GM19238 (cell line): ENCODE data around the gene MEGF8.
A peak's percentile ranks its signal among the peaks of the same experiment; 100 is the strongest.

Source experiments
- DNase-seq: peaks from one replicate; pipeline ENCODE4 v3.0.0; 2011; ENCODE audit warnings: low spot score; ENCODE audit not compliant: insufficient read length

MEGF8 gene

DNA sequence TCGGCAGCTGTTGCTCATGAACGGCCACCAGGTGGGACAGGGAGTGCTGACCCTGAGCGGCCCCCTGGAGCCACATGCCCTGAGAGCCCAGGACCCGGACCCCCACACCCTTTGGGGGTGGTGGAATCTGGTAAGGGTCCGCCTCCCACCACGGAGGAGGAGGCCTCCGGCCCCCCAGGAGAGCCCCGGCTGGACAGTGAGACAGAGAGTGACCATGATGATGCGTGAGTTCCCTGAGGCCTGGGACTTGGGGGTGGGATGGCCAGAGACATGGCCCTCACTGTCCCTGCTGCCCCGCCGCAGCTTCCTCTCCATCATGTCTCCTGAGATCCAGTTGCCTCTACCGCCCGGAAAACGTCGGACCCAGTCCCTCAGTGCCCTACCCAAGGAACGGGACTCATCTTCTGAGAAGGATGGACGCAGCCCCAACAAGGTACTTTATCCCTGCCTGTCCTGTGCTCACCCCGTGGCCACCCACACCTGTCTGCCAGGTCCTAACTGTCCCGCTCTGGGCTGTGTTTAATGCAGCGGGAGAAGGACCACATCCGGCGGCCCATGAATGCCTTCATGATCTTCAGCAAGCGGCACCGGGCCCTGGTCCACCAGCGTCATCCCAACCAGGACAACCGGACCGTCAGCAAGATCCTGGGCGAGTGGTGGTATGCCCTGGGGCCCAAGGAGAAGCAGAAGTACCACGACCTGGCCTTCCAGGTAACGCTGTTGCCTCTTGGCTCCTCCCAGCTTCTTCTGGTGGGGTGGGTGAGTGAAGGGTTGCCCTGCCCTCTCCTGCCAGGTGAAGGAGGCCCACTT, 38.2 kb upstream of the MEGF8 start:
- no peak for DNase-seq

DNA sequence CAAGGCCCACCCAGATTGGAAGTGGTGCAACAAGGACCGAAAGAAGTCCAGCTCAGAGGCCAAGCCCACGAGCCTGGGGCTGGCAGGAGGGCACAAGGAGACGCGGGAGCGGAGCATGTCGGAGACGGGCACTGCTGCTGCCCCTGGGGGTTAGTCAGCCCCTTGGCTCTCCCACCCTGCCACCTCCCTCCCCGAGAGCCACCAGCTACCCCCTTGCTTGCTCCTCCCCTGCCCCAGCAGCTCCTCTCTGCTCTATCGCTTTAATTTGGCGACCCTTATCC, 37.7 kb upstream of the MEGF8 start:
- DNase-seq: no peak

DNA sequence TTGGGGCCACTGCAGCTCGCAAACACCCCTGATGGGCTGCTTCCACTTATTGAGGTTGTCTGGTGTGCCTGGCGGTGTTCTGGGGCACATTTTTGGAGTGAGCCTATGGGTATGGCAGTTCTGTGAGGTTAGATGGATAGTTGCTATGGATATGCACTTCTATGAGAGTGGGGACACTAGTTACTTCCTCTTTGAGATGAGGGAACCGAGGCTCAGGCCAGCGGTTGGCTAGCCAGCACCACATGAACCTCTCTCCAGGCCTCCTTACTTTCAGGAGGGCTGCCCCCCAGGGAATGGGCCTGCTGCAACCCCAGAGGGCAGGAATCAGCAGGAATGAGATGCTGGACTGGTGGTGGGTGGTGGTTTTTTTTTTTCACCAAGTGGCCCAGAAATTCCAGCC, 37.0 kb upstream of the MEGF8 start:
- DNase-seq: no peak

DNA sequence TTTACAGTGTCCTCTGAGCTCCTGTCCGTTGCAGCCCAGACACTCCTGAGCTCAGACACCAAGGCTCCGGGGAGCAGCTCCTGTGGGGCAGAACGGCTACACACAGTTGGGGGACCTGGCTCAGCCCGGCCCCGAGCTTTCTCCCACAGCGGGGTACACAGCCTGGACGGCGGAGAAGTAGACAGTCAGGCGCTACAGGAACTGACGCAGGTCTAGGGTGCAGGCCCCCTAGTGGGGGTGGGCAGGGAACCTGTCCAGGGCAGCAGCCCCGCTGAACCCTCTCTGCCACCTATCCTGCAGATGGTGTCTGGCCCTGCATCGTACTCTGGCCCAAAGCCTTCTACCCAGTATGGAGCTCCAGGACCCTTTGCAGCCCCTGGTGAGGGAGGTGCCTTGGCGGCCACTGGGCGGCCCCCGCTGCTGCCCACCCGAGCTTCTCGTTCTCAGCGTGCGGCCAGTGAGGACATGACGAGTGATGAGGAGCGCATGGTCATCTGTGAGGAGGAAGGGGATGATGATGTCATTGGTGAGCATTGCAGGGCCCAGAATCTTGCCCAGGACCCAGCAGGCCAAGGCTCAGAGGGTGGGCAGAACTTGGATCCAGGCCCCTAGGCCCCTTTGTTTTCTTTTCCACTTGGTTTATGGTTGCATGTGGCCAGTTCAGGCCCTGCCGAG, 36.4 kb upstream of the MEGF8 start:
- DNase-seq: no peak

DNA sequence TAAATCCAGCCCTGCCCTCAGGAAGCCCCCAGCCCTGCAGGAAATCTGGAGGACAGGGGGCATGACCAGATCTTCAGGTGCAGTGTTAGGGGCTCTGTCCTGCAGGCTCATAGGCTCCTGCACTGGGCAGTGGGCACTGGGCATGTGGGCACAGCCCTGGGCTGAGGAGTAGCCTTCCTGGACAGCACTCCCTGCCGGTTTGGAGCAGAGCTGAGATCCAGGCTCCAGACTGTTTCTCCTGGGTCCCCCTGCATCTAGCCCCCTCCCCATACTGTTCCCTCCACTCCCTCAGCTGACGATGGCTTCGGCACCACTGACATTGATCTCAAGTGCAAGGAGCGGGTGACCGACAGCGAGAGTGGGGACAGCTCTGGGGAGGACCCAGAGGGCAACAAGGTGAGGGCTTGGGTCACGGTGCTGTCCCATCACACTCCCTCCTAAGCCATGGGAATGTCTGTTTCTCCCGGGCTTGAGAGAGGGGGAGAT, 35.8 kb upstream of the MEGF8 start:
- DNase-seq: no peak

DNA sequence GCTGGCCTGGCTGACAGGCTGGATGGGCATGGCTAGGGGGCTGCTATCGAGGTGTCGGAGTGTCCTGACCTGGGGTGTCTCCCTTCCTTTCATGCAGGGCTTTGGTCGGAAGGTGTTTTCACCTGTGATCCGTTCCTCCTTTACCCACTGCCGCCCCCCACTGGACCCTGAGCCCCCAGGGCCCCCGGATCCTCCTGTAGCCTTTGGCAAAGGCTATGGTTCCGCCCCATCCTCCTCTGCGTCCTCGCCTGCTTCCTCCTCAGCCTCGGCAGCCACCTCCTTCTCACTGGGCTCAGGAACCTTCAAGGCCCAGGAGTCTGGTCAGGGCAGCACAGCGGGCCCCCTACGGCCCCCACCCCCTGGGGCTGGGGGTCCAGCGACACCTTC, 35.3 kb upstream of the MEGF8 start:
- no peak for DNase-seq

DNA sequence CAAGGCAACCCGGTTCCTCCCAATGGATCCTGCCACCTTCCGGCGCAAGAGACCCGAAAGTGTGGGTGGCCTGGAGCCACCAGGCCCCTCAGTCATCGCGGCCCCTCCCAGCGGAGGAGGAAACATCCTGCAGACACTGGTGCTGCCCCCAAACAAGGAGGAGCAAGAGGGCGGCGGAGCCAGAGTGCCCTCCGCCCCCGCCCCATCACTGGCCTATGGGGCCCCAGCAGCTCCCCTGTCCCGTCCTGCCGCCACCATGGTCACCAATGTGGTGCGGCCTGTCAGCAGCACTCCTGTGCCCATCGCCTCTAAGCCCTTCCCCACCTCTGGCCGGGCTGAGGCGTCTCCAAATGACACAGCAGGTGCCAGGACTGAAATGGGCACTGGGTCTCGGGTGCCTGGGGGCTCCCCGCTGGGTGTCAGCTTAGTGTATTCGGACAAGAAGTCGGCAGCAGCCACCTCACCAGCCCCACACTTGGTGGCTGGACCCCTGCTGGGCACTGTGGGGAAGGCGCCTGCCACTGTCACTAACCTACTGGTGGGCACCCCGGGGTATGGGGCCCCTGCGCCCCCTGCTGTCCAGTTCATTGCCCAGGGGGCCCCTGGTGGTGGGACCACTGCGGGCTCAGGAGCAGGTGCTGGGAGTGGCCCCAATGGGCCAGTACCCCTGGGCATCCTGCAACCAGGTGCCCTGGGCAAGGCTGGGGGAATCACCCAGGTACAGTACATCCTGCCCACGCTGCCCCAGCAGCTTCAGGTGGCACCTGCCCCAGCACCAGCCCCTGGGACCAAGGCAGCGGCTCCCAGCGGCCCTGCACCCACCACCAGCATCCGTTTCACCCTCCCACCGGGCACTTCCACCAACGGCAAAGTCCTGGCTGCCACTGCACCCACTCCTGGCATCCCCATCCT, 34.7 kb upstream of the MEGF8 start:
- DNase-seq: peak; percentile 56

DNA sequence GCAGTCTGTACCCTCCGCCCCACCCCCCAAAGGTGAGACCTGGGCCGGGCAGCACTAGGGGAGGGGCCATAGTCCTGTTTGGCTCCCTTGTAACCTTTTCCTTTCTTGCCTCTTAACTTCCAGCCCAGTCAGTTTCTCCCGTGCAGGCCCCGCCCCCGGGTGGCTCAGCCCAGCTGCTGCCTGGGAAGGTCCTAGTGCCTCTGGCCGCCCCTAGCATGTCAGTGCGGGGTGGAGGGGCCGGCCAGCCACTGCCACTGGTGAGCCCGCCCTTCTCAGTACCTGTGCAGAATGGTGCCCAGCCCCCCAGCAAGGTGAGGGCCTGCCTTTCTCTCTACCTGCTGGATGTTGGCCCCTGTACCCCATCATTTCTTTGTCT, 34.0 kb upstream of the MEGF8 start:
- no peak for DNase-seq

DNA sequence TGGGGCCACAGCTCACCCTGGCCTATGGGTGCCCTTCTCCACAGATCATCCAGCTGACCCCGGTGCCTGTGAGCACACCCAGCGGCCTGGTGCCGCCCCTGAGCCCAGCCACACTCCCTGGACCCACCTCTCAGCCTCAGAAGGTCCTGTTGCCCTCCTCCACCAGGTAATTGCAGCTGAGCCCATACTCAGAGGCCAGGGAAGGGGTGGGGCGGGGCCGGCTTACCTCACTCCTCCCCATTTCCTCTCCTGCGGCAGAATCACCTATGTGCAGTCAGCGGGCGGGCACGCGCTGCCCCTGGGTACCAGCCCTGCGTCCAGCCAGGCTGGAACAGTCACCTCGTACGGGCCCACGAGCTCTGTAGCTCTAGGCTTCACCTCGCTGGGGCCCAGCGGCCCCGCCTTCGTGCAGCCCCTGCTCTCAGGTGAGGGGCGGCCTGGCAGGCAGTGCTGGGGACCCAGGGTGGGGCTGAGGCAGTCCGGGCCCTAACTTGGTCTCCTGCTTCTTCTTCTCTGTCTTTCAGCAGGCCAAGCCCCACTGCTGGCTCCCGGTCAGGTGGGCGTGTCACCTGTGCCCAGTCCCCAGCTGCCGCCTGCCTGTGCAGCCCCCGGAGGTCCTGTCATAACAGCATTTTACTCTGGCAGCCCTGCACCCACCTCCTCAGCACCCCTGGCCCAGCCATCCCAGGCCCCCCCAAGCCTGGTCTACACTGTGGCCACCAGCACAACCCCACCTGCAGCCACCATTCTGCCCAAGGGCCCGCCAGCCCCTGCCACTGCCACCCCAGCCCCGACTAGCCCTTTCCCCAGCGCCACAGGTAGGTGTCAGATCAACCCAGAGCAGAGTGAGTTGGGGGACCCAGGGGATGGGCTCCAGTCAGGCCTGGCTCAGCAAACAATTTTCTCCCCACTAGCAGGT, 33.1 kb upstream of the MEGF8 start:
- DNase-seq: no peak

DNA sequence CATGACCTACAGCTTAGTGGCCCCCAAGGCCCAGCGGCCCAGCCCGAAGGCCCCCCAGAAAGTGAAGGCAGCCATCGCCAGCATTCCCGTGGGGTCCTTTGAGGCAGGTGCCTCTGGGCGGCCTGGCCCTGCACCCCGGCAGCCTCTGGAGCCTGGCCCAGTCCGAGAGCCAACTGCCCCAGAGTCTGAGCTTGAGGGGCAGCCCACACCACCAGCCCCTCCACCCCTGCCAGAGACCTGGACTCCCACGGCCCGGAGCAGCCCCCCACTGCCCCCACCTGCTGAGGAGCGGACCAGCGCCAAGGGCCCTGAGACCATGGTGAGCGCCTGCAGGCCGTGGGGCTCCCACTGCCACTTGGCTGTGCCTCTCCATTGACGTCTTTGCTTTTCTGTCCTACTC, 32.5 kb upstream of the MEGF8 start:
- DNase-seq: no peak

DNA sequence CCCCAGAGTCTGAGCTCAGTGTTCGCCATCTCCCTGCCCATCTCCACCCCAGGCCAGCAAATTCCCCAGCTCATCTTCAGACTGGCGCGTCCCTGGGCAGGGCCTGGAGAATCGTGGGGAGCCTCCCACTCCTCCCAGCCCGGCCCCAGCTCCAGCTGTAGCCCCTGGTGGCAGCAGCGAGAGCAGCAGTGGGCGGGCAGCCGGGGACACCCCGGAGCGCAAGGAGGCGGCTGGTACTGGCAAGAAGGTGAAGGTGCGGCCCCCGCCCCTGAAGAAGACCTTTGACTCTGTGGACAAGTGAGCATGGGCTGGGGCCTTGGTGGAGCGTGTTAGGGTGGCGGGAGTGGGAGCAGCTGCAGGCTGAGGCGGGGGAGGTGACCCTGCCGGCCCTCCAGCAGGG, 31.9 kb upstream of the MEGF8 start:
- DNase-seq: no peak

DNA sequence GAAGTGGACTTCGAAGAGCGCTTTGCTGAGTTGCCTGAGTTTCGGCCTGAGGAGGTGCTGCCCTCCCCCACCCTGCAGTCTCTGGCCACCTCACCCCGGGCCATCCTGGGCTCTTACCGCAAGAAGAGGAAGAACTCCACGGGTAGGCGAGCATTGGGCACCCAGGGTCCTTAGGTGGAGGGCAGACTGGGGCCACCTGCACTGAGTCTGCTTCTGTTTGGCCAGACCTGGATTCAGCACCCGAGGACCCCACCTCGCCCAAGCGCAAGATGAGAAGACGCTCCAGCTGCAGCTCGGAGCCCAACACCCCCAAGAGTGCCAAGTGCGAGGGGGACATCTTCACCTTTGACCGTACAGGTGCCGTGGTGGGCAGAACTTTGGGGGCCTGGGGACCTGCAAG, 31.5 kb upstream of the MEGF8 start:
- DNase-seq: no peak

DNA sequence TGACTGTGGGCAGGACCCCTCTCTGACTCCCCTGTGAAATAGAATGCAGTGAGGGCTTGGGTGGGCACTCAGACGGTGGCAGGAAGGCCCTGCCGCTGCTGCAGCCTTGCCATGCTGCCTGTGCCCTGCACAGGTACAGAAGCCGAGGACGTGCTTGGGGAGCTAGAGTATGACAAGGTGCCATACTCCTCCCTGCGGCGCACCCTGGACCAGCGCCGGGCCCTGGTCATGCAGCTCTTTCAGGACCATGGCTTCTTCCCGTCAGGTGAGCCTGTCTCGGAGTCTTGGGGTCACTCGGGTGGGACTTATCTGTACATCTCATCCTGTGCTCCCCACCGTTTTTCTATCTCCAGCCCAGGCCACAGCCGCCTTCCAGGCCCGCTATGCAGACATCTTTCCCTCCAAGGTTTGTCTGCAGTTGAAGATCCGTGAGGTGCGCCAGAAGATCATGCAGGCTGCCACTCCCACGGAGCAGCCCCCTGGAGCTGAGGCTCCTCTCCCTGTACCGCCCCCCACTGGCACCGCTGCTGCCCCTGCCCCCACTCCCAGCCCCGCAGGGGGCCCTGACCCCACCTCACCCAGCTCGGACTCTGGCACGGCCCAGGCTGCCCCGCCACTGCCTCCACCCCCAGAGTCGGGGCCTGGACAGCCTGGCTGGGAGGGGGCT, 30.8 kb upstream of the MEGF8 start:
- no peak for DNase-seq

DNA sequence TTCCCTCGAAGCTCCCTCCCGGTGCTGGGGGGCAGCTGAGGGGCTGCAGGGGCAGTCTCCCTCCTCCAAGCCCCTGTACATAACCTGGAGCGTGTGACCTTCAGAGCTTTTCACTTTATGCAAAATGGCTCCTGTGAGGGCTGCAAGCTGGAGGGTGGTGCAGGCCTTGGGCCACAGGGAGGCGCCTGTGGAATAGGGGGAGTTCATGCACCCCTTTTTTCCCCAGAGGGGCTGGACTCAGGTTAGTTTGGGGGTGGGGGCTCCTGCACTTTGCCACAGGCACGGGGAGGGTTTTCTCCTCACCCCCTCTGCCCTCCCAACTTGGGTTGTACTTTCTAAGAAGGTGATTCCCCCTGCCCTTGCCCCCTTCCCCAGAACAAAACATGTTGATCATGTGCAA, 30.1 kb upstream of the MEGF8 start:
- no peak for DNase-seq

DNA sequence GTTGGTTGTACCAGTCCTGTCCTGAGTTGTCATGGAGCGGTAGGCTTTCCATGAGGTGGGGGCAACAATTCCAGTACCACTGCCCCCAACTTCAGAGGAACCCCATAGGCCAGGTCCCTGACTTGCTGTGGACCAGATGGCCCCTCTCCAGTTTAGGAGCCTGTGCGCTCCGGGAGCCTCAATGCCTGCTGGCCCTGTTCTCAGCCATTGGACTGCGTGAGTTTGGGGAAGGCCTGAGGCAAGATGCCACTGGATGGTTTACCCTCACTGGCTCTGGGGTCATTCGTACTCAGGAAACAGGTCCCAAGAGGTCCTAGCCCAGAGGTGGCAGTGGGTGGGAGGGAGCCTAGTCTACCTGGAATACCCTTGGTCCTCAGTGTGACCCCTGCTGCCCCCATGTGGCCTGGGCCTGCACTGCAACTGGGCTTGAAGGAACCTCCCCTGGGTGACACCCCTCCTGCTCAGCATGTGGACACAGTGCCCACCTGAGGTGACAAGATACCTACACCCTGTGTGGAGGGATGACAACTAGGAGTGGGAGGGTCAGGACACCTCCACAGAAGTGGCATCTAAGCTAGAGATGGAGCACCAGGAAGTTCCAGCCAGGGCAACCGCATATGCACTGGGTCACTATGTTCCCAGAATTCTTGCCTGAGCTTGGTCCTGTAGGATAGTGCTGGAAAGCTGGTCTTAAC, 29.5 kb upstream of the MEGF8 start:
- DNase-seq: peak; percentile 85

DNA sequence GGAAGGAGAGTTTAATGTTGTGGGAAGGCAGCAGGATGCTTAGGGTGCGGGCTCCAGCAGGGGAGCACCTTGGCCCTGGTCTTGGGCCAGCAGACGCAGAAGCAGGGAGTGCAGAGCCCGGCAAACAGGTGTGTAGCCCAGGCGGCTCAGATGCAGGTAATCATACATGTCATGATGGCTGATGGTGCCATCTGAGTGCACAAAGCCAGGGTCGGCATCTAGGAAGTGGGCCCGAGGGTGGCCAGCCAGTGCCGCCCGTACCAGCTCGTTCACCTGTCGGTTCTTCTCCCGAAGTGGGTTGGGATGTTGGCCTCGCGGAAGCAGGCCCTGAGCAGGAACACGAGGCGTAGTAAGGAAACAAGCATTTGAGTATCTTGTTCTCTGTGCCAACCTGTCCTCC, 28.4 kb upstream of the MEGF8 start:
- DNase-seq: no peak

DNA sequence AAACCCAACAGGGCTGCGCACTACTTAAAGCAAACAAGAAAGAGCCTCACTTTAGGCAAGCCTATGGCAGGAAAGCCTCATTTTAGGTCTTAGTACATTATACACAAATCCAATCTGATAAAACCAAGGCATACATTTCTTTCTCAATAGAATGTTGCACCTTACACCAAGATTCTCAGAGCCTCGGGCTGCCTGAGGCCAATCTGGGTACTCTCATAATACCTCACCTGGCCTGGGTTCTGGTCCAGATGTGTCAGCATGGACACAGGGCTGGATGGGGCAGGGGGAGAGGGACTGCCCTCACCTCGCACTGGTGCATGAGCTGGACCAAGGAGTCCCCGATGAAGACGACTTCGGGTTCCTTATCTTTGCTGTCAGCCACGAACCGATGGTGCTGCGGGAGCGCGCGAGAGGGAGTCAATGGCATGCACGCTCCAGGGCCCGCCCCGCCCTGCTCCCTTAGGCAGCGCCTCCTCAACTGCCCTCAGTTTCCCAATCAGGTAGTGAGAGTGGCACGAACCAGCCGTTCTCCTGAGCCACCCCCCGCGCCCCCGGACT, 23.7 kb upstream of the MEGF8 start, which contains the start of gene PRR19:
Gene PRR19 (plus strand): TSS at position 487 of the 558 bp plus-strand sequence. CDS start 7,453 bp downstream, outside the sequence.
- DNase-seq: no peak

DNA sequence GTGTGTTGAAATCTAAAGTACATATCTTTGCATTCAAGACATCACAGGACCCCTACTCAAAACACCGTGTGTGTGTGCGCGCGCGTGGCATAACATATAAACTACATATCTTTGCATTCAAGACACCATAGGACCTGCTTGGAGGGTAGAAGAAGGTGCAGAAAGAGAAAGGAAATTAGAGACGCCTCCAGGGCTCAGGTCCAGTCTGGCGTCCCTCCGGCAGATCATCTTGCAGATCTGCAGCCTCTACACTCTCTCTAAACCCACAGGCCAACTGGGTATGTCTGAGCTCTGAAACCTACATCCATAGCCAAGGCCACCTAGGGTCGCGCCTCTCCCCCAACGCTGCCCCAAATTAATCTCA, 22.4 kb upstream of the MEGF8 start:
- no peak for DNase-seq

DNA sequence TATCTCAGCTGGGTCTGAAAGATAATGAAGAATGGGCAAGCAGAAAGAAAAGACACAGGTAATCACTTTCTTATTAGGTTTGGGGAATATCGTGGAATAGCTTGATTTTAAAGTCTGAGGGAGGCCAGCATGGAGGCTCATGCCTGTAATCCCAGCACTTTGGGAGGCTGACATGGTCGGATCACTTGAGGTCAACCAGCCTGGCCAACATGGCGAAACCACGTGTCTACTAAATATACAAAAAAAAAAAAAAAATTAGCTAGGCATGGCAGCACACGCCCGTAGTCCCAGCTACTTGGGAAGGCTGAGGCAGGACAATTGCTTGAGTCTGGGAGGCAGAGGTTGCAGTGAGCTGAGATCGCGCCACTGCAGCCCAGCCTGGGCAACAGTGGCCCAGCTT, 21.6 kb upstream of the MEGF8 start:
- no peak for DNase-seq

DNA sequence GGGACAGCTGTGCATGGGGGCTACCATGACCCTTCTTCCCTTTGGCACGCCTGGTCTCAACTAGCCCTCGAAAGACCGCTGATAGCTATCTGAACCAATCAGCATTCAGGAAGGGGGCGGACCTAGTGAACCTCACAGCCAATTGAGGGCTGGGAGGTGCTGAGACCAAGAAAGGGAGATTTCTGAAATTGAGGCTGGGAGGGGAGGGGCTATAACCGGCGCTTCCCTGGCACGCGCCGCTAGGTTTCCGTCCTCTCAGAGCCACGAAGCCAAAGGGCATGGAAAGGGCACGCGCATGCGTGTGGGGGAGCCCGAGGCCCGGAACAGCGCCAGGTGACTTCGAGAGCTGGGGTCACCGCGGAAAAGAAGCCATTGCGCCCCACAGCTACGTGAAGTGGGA, 18.8 kb upstream of the MEGF8 start:
- no peak for DNase-seq
